ENCODE data around the gene EXOC5. TPM values are rescaled to one million over a fixed set of nuclear protein-coding genes. Genes with fewer than 3 reads are reported as not detected.
A peak's percentile ranks its signal among the peaks of the same experiment; 100 is the strongest.
"Not testable (repeated sequence)": the region's sequence is repeated elsewhere in the genome, so short reads cannot be mapped to it uniquely, and the experiment has no call there.

The EXOC5 gene
- total RNA-seq, 1 donor from 2014 or later, result 48.5 TPM

- Mint-ChIP-seq H3K27ac (no peak overlapping the region), H3K4me1 (peaks cover 6% of the 10 kb centered on the region), H3K36me3 (peaks cover 13% of the 10 kb centered on the region), H3K27me3 (ENCODE audit: low read depth) (no peaks in the 10 kb centered on the region), H3K9me3 (no peaks in the 10 kb centered on the region), H3K4me3 (no peak overlapping the region)
- TF ChIP-seq CTCF (IDR thresholded peaks at IDR 0.05; ENCODE audit: unreplicated experiment), result no peak
- DNase-seq (ENCODE audit: low spot score in 2 of 2, unreplicated experiment in 2 of 2), result no peak
Measured at GRCh38 chr14:57205938-57206337, 62.8 kb downstream of the EXOC5 start.

GRCh38 chr14:57202672-57203071 lies 66.0 kb downstream of the EXOC5 start:
- not testable (repeated sequence) for H3K9me3 Mint-ChIP-seq; H3K4me1 Mint-ChIP-seq; H3K27me3 Mint-ChIP-seq (ENCODE audit: low read depth); H3K4me3 Mint-ChIP-seq; DNase-seq (ENCODE audit: low spot score in 2 of 2, unreplicated experiment in 2 of 2); H3K36me3 Mint-ChIP-seq; H3K27ac Mint-ChIP-seq
- TF ChIP-seq CTCF (IDR thresholded peaks at IDR 0.05; ENCODE audit: unreplicated experiment), result peak; percentile 74

GRCh38 chr14:57199921-57200320 lies 68.8 kb downstream of the EXOC5 start:
- Mint-ChIP-seq H3K4me1 (no peaks in the 10 kb centered on the region), H3K9me3 (peaks cover 9% of the 10 kb centered on the region), H3K4me3 (no peak overlapping the region), H3K27ac (no peak overlapping the region), H3K27me3 (ENCODE audit: low read depth) (peaks cover 2% of the 10 kb centered on the region), H3K36me3 (no peaks in the 10 kb centered on the region)
- no peak for DNase-seq (ENCODE audit: low spot score in 2 of 2, unreplicated experiment in 2 of 2)
- no peak for TF ChIP-seq CTCF (IDR thresholded peaks at IDR 0.05; ENCODE audit: unreplicated experiment)

GRCh38 chr14:57189070-57189469 lies 79.6 kb downstream of the EXOC5 start:
- Mint-ChIP-seq H3K27ac (no peak overlapping the region), H3K36me3 (no peaks in the 10 kb centered on the region), H3K9me3 (no peaks in the 10 kb centered on the region), H3K4me3 (no peak overlapping the region), H3K4me1 (no peaks in the 10 kb centered on the region), H3K27me3 (ENCODE audit: low read depth) (peaks cover 37% of the 10 kb centered on the region)
- no peak for TF ChIP-seq CTCF (IDR thresholded peaks at IDR 0.05; ENCODE audit: unreplicated experiment)
- no peak for DNase-seq (ENCODE audit: low spot score in 2 of 2, unreplicated experiment in 2 of 2)

GRCh38 chr14:57182760-57183503 lies 85.8 kb downstream of the EXOC5 start:
- H3K27ac Mint-ChIP-seq, result no peak overlapping the region
- H3K9me3 Mint-ChIP-seq, result no peaks in the 10 kb centered on the region
- TF ChIP-seq CTCF (IDR thresholded peaks at IDR 0.05; ENCODE audit: unreplicated experiment), result no peak
- DNase-seq (ENCODE audit: low spot score in 2 of 2, unreplicated experiment in 2 of 2), result no peak
- H3K4me1 Mint-ChIP-seq, result no peaks in the 10 kb centered on the region
- no peaks in the 10 kb centered on the region for H3K36me3 Mint-ChIP-seq
- peaks cover 35% of the 10 kb centered on the region for H3K27me3 Mint-ChIP-seq (ENCODE audit: low read depth)
- no peak overlapping the region for H3K4me3 Mint-ChIP-seq
